IMR-90 (cell line): Measurements from ENCODE around the gene PIK3C3. TPM values are rescaled to one million over a fixed set of nuclear protein-coding genes. Genes with fewer than 3 reads are reported as not detected.

Experiments used
- ATAC-seq: fragments of 200-7000 bp; cut with Tn5 transposase; 2 replicates; pipeline ENCODE4 v1.9.1; 2020; ENCODE audit warnings: low read depth, mild to moderate bottlenecking, moderate library complexity
- BruUV-seq: library from RNA; stranded (reverse); fragments of 400-500 nt; replicated peaks from 2 replicates; lab custom pipeline; 2021; lab: Mats Ljungman, UMichigan
- CTCF ChIA-PET: fragments of 300-600 bp; formaldehyde crosslinking; extraction: SDS; loops from one replicate; lab custom pipeline; 2021; ENCODE audit warnings: antibody characterized with exemption; lab: Yijun Ruan, JAX
- POLR2A ChIA-PET: fragments of 300-600 bp; sonication (Branson Sonifier 250); formaldehyde crosslinking; loops from one replicate; lab custom pipeline; 2022; ENCODE audit warnings: antibody characterized with exemption; ENCODE audit not compliant: unreplicated experiment; lab: Charles Lee
- DNase-seq: peaks from one replicate; pipeline ENCODE4 v3.0.0; 2013
- H2AFZ ChIP-seq: replicated peaks from 2 replicates; pipeline ENCODE3; 2013; ENCODE audit warnings: low read length, mild to moderate bottlenecking; ENCODE audit not compliant: poor library complexity
- H2AK5ac ChIP-seq: 2 replicates; pipeline ENCODE4 v1.6.1; 2013; ENCODE audit warnings: low read depth, low read length, inconsistent platforms
- H2AK9ac ChIP-seq: replicated peaks from 2 replicates; pipeline ENCODE3; 2013; ENCODE audit warnings: mild to moderate bottlenecking, low read depth, low read length, moderate library complexity; ENCODE audit not compliant: poor library complexity
- H2BK120ac ChIP-seq: 2 replicates; pipeline ENCODE4 v1.6.1; 2013; ENCODE audit warnings: low read depth, low read length, inconsistent platforms
- H2BK15ac ChIP-seq: 3 replicates; pipeline ENCODE4 v1.6.1; 2013; ENCODE audit warnings: low read depth, low read length, inconsistent platforms
- H2BK20ac ChIP-seq: 2 replicates; pipeline ENCODE4 v1.6.1; 2013; ENCODE audit warnings: low read depth, mild to moderate bottlenecking, inconsistent platforms, low read length, moderate library complexity
- H2BK5ac ChIP-seq: 2 replicates; pipeline ENCODE4 v1.6.1; 2013; ENCODE audit warnings: mild to moderate bottlenecking, low read depth, low read length, inconsistent platforms; ENCODE audit not compliant: poor library complexity, severe bottlenecking
- H3K14ac ChIP-seq: replicated peaks from 2 replicates; pipeline ENCODE4 v1.6.1; 2013; ENCODE audit warnings: low read depth, low read length, inconsistent platforms
- H3K18ac ChIP-seq: 2 replicates; pipeline ENCODE4 v1.6.1; 2013; ENCODE audit warnings: low read depth, low read length, control low read depth
- H3K23ac ChIP-seq: 2 replicates; pipeline ENCODE4 v1.6.1; 2013; ENCODE audit warnings: low read depth, low read length, inconsistent platforms
- H3K27ac ChIP-seq: 2 replicates; pipeline ENCODE4 v1.5.1; 2013; ENCODE audit warnings: mild to moderate bottlenecking, control low read depth, low read length; ENCODE audit not compliant: insufficient read depth
- H3K27me3 ChIP-seq: 2 replicates; pipeline ENCODE4 v1.6.1; 2013; ENCODE audit warnings: low read length; ENCODE audit not compliant: control insufficient read depth, insufficient read depth
- H3K36me3 ChIP-seq: 2 replicates; pipeline ENCODE4 v1.6.1; 2013; ENCODE audit warnings: low read length, mixed read lengths; ENCODE audit not compliant: control insufficient read depth, insufficient read depth
- H3K4ac ChIP-seq: 2 replicates; pipeline ENCODE4 v1.6.1; 2013; ENCODE audit warnings: low read depth, low read length, inconsistent platforms
- H3K4me1 ChIP-seq: 2 replicates; pipeline ENCODE4 v1.6.1; 2013; ENCODE audit warnings: low read length, mixed read lengths; ENCODE audit not compliant: control insufficient read depth, insufficient read depth
- H3K4me2 ChIP-seq: 2 replicates; pipeline ENCODE4 v1.6.1; 2013; ENCODE audit warnings: low read depth, mild to moderate bottlenecking, control low read depth, low read length, moderate library complexity
- H3K4me3 ChIP-seq: 2 replicates; pipeline ENCODE4 v1.5.1; 2013; ENCODE audit warnings: low read depth, mild to moderate bottlenecking, control low read depth, low read length, moderate library complexity; ENCODE audit not compliant: insufficient read depth
- H3K56ac ChIP-seq: 2 replicates; pipeline ENCODE4 v1.6.1; 2013; ENCODE audit warnings: low read length, inconsistent platforms; ENCODE audit not compliant: insufficient read depth; ENCODE audit errors: extremely low read depth
- H3K79me1 ChIP-seq, 2 experiments: 2 replicates each; pipeline ENCODE4 v1.6.1; 2013; ENCODE audit warnings: low read length in 2 of 2, inconsistent platforms in 1 of 2, low read depth in 1 of 2
- H3K9ac ChIP-seq: 2 replicates; pipeline ENCODE4 v1.6.1; 2013; ENCODE audit warnings: low read depth, low read length, control low read depth
- H3K9me1 ChIP-seq: 2 replicates; pipeline ENCODE4 v1.6.1; 2013; ENCODE audit warnings: low read length, inconsistent platforms; ENCODE audit not compliant: insufficient read depth
- H3K9me3 ChIP-seq: 2 replicates; pipeline ENCODE4 v1.6.1; 2013; ENCODE audit warnings: low read length; ENCODE audit not compliant: control insufficient read depth, insufficient read depth
- H4K20me1 ChIP-seq: 2 replicates; pipeline ENCODE4 v1.6.1; 2013; ENCODE audit warnings: low read length, inconsistent platforms; ENCODE audit not compliant: insufficient read depth
- H4K5ac ChIP-seq: 2 replicates; pipeline ENCODE4 v1.6.1; 2013; ENCODE audit warnings: mild to moderate bottlenecking, low read depth, low read length, control low read depth
- H4K8ac ChIP-seq, 2 experiments: 2 replicates each; pipeline ENCODE4 v1.6.1; 2013; ENCODE audit warnings: low read depth in 2 of 2, low read length in 2 of 2, control low read depth in 1 of 2, inconsistent platforms in 1 of 2
- H4K91ac ChIP-seq: 2 replicates; pipeline ENCODE4 v1.6.1; 2013; ENCODE audit warnings: low read depth, low read length, inconsistent platforms; ENCODE audit not compliant: insufficient read depth
- CEBPB ChIP-seq: IDR thresholded peaks from 2 replicates; pipeline ENCODE4 v1.6.1; 2012; ENCODE audit warnings: low read depth, low read length, improper control_type of control experiment
- MXI1 ChIP-seq: IDR thresholded peaks from 2 replicates; pipeline ENCODE4 v1.6.1; 2012; ENCODE audit warnings: low read depth, mild to moderate bottlenecking, low read length, moderate library complexity, borderline replicate concordance
- WGBS, 2 experiments: methylation state at CpG; one replicate each; pipeline versions ENCODE4 v1.1.5 to v1.1.7; 2013; ENCODE audit warnings: missing lambda C conversion rate in 2 of 2; ENCODE audit not compliant: insufficient read length in 1 of 2; ENCODE audit errors: extremely low coverage in 2 of 2; 5-methylcytosine and 5-hydroxymethylcytosine counted together
- dilution Hi-C: fragments of 300-500 bp; cut with HindIII; formaldehyde crosslinking; loops from one replicate; pipeline ENCODE4 v1.14.3; 2018; ENCODE audit warnings: low sequenced_read_pairs; ENCODE audit not compliant: unreplicated experiment
- in situ Hi-C: fragments of 300-500 bp; cut with MboI; formaldehyde crosslinking; loops from 3 replicates; pipeline ENCODE4 v1.14.3; 2019; ENCODE audit warnings: low sequenced_read_pairs, inconsistent platforms, mixed read lengths
- intact Hi-C: fragments of 100-400 bp; cut with micrococcal nuclease; formaldehyde crosslinking; loops from 2 replicates; pipeline ENCODE4 v1.10.0; 2022
- polyA plus RNA-seq, 3 experiments: library from polyadenylated mRNA; depleted of rRNA; stranded (reverse); fragments of >200 nt; gene quantifications; 2 replicates each; pipeline ENCODE4 v1.2.3, GENCODE V29; 2012; ENCODE audit warnings: low replicate concordance in 1 of 3
- total RNA-seq: library from RNA; depleted of rRNA; stranded (reverse); fragments of >200 nt; gene quantifications from 2 replicates; pipeline ENCODE4 v1.2.3, GENCODE V29; 2012

Gene PIK3C3
- total and polyA plus RNA-seq, 2 of the 4 experiments (the other 2 are of a cell fraction) = 41.2 to 57.2 TPM

GRCh38 chr18:42038936-42039335 is 83.9 kb downstream of the PIK3C3 start:
- H3K18ac ChIP-seq = no peak overlapping the region; the same call in 1 of the 2 replicates
- TF ChIP-seq CEBPB (peak; percentile 72), MXI1 (no peak)
- no peak overlapping the region for H4K91ac ChIP-seq
- no peak overlapping the region for H2BK15ac ChIP-seq
- H3K27ac ChIP-seq = no peak overlapping the region; the same call in 1 of the 2 replicates
- H3K4me2 ChIP-seq = peak overlapping the region; percentile 46; the same call in 1 of the 2 replicates
- ChIA-PET POLR2A (interaction anchor here (1.6 kb wide), 1 partner anchor 9 kb away, joined by 3 read pairs; no protein-coding TSS in a partner anchor), CTCF (interaction anchor here (0.9 to 2.2 kb wide), 2 partner anchors 9 to 15 kb away, joined by 3 to 12 read pairs; no protein-coding TSS in a partner anchor)
- H3K4me3 ChIP-seq = no peak overlapping the region
- ATAC-seq = peak; percentile 96
- in situ Hi-C loops = no loop called here
- peak overlapping the region; percentile 89; the same call in 1 of the 2 replicates for H2BK120ac ChIP-seq
- peak overlapping the region; percentile 86; the same call in 1 of the 2 replicates for H2BK20ac ChIP-seq
- peaks cover 5% of the 10 kb centered on the region for H3K4me1 ChIP-seq
- intact Hi-C loops = no loop called here
- H3K36me3 ChIP-seq = peaks cover 18% of the 10 kb centered on the region
- no peaks in the 10 kb centered on the region for H3K9me3 ChIP-seq
- WGBS, 2 experiments = no CpG with 5 or more reads among the region's 1 CpG
- peaks cover 5 to 9% of the 10 kb centered on the region in 2 experiments; a peak in 2 of 4 replicates for H3K79me1 ChIP-seq
- H4K20me1 ChIP-seq = no peaks in the 10 kb centered on the region
- H3K14ac ChIP-seq = no peak overlapping the region
- peak overlapping the region in 1 of 2 experiments; percentile 83; a peak in 2 of 4 replicates for H4K8ac ChIP-seq
- no peaks in the 10 kb centered on the region for H3K27me3 ChIP-seq
- peak overlapping the region; percentile 30; the same call in 1 of the 2 replicates for H3K9ac ChIP-seq
- BruUV-seq = no TSS peak
- DNase-seq = peak; percentile 96
- no peak overlapping the region for H4K5ac ChIP-seq
- H3K56ac ChIP-seq = no peak overlapping the region
- dilution Hi-C loops = no loop called here
- peak overlapping the region; percentile 85 for H2BK5ac ChIP-seq
- H3K4ac ChIP-seq = peak overlapping the region; percentile 74; the same call in 1 of the 2 replicates
- 0 out of 2 replicates have a peak, but pooled peaks cover 2% of the 10 kb centered on the region for H3K9me1 ChIP-seq
- no peak overlapping the region for H2AK9ac ChIP-seq
- no peak overlapping the region for H2AFZ ChIP-seq
- H3K23ac ChIP-seq = 0 out of 2 replicates have a peak overlapping the region, but pooled peaks have one; percentile 74
- no peak overlapping the region for H2AK5ac ChIP-seq
